ENCODE data around the gene NDUFA8. TPM values are rescaled to one million over a fixed set of nuclear protein-coding genes. Genes with fewer than 3 reads are reported as not detected.

The NDUFA8 gene
- total RNA-seq, 1 experiment from 2014 or later: 70.7 TPM

DNA sequence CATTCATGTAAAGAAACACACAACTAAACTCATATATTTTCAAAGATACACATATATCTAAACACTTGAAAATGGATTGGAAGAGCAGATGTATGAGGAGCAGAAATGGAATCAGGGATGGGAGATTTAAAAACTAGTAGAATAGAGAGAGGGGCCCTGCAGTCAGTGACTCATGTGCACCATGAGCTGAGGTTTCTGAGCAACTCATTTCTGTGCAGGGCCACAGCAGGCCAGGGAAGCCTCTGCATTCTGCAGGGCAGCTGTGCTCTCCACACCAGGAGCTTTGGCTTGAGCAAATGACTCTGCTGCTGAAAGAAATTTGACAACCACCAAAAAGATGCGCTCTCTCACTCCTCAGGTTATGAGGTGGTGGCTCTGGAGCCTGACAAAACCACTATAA, 42.1 kb upstream of the NDUFA8 start (continued):
- TF ChIP-seq NR3C1 (CRISPR knock-in tag; conservative IDR thresholded peaks at IDR 0.05; ENCODE audit: low read depth) (no peak), IRF2 (CRISPR knock-in tag; IDR thresholded peaks at IDR 0.05; ENCODE audit: borderline replicate concordance, low read depth) (no peak), ZBTB21 (CRISPR knock-in tag; IDR thresholded peaks at IDR 0.05; ENCODE audit: borderline replicate concordance) (no peak)
- TF ChIP-seq, protein P1, sequence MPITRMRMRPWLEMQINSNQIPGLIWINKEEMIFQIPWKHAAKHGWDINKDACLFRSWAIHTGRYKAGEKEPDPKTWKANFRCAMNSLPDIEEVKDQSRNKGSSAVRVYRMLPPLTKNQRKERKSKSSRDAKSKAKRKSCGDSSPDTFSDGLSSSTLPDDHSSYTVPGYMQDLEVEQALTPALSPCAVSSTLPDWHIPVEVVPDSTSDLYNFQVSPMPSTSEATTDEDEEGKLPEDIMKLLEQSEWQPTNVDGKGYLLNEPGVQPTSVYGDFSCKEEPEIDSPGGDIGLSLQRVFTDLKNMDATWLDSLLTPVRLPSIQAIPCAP (CRISPR knock-in tag; IDR thresholded peaks at IDR 0.05): no peak
- TF ChIP-seq, protein P2, sequence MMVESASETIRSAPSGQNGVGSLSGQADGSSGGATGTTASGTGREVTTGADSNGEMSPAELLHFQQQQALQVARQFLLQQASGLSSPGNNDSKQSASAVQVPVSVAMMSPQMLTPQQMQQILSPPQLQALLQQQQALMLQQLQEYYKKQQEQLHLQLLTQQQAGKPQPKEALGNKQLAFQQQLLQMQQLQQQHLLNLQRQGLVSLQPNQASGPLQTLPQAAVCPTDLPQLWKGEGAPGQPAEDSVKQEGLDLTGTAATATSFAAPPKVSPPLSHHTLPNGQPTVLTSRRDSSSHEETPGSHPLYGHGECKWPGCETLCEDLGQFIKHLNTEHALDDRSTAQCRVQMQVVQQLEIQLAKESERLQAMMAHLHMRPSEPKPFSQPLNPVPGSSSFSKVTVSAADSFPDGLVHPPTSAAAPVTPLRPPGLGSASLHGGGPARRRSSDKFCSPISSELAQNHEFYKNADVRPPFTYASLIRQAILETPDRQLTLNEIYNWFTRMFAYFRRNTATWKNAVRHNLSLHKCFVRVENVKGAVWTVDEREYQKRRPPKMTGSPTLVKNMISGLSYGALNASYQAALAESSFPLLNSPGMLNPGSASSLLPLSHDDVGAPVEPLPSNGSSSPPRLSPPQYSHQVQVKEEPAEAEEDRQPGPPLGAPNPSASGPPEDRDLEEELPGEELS (CRISPR knock-in tag; IDR thresholded peaks at IDR 0.05): no peak

DNA sequence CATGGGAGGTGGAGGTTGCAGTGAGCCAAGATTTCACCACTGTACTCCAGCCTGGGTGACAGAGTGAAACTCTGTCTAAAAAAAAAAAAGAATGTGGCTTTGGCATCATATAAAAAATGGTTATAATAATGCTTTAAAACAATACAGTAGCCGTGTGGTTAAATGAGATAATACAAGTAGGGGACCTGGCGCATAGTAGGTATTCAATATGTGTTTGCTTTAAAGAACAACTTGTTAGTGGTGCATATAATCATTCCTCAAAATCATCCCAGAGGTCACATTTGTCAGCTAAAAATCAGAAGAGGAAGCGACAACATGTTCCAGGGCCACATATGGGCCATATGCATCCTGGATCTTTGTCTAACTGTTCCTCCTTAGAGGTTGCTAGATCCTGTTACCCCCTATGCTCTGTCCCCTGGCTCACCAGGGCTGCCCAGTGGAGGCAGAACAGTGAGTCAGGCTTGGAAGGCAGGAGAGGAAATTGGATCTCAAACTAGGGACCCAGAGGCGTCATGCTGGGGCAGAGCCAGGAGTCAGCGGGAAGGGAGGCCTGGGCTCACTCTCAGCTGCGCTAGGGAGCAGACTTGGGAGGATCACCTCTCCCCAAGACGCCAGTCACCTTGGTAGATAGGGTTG, 41.5 kb upstream of the NDUFA8 start:
- H3K36me3 Mint-ChIP-seq: no peaks in the 10 kb centered on the region
- TF ChIP-seq, protein P3, sequence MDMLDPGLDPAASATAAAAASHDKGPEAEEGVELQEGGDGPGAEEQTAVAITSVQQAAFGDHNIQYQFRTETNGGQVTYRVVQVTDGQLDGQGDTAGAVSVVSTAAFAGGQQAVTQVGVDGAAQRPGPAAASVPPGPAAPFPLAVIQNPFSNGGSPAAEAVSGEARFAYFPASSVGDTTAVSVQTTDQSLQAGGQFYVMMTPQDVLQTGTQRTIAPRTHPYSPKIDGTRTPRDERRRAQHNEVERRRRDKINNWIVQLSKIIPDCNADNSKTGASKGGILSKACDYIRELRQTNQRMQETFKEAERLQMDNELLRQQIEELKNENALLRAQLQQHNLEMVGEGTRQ (CRISPR knock-in tag; IDR thresholded peaks at IDR 0.05): no peak
- TF ChIP-seq, protein P4, sequence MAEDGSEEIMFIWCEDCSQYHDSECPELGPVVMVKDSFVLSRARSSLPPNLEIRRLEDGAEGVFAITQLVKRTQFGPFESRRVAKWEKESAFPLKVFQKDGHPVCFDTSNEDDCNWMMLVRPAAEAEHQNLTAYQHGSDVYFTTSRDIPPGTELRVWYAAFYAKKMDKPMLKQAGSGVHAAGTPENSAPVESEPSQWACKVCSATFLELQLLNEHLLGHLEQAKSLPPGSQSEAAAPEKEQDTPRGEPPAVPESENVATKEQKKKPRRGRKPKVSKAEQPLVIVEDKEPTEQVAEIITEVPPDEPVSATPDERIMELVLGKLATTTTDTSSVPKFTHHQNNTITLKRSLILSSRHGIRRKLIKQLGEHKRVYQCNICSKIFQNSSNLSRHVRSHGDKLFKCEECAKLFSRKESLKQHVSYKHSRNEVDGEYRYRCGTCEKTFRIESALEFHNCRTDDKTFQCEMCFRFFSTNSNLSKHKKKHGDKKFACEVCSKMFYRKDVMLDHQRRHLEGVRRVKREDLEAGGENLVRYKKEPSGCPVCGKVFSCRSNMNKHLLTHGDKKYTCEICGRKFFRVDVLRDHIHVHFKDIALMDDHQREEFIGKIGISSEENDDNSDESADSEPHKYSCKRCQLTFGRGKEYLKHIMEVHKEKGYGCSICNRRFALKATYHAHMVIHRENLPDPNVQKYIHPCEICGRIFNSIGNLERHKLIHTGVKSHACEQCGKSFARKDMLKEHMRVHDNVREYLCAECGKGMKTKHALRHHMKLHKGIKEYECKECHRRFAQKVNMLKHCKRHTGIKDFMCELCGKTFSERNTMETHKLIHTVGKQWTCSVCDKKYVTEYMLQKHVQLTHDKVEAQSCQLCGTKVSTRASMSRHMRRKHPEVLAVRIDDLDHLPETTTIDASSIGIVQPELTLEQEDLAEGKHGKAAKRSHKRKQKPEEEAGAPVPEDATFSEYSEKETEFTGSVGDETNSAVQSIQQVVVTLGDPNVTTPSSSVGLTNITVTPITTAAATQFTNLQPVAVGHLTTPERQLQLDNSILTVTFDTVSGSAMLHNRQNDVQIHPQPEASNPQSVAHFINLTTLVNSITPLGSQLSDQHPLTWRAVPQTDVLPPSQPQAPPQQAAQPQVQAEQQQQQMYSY (CRISPR knock-in tag; IDR thresholded peaks at IDR 0.05): no peak
- TF ChIP-seq, protein P5, sequence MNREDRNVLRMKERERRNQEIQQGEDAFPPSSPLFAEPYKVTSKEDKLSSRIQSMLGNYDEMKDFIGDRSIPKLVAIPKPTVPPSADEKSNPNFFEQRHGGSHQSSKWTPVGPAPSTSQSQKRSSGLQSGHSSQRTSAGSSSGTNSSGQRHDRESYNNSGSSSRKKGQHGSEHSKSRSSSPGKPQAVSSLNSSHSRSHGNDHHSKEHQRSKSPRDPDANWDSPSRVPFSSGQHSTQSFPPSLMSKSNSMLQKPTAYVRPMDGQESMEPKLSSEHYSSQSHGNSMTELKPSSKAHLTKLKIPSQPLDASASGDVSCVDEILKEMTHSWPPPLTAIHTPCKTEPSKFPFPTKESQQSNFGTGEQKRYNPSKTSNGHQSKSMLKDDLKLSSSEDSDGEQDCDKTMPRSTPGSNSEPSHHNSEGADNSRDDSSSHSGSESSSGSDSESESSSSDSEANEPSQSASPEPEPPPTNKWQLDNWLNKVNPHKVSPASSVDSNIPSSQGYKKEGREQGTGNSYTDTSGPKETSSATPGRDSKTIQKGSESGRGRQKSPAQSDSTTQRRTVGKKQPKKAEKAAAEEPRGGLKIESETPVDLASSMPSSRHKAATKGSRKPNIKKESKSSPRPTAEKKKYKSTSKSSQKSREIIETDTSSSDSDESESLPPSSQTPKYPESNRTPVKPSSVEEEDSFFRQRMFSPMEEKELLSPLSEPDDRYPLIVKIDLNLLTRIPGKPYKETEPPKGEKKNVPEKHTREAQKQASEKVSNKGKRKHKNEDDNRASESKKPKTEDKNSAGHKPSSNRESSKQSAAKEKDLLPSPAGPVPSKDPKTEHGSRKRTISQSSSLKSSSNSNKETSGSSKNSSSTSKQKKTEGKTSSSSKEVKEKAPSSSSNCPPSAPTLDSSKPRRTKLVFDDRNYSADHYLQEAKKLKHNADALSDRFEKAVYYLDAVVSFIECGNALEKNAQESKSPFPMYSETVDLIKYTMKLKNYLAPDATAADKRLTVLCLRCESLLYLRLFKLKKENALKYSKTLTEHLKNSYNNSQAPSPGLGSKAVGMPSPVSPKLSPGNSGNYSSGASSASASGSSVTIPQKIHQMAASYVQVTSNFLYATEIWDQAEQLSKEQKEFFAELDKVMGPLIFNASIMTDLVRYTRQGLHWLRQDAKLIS (CRISPR knock-in tag; IDR thresholded peaks at IDR 0.05; ENCODE audit: borderline replicate concordance): no peak
- TF ChIP-seq NR2C2 (CRISPR knock-in tag; IDR thresholded peaks at IDR 0.05) (no peak), FOXP1 (CRISPR knock-in tag; IDR thresholded peaks at IDR 0.05; ENCODE audit: borderline replicate concordance) (no peak), CREM (CRISPR knock-in tag; IDR thresholded peaks at IDR 0.05) (no peak), CREB1 (CRISPR knock-in tag; IDR thresholded peaks at IDR 0.05) (no peak), FOXK1 (CRISPR knock-in tag; IDR thresholded peaks at IDR 0.05) (no peak), CBFB (CRISPR knock-in tag; IDR thresholded peaks at IDR 0.05; ENCODE audit: low read depth) (no peak), ZNF138 (CRISPR knock-in tag; conservative IDR thresholded peaks at IDR 0.05) (no peak)
- TF ChIP-seq, protein P6, sequence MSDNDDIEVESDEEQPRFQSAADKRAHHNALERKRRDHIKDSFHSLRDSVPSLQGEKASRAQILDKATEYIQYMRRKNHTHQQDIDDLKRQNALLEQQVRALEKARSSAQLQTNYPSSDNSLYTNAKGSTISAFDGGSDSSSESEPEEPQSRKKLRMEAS (CRISPR knock-in tag; IDR thresholded peaks at IDR 0.05): no peak
- no peak overlapping the region; the same call in 1 of the 2 replicates for H3K27ac Mint-ChIP-seq
- ChIA-PET CTCF (interaction anchor here (0.7 kb wide), 1 partner anchor 76 kb away, joined by 3 read pairs; no protein-coding TSS in a partner anchor), POLR2A (no interaction called here)
- DNase-seq (ENCODE audit: low spot score): no peak
- no peak overlapping the region for H3K4me3 Mint-ChIP-seq
- H3K9me3 Mint-ChIP-seq: no peaks in the 10 kb centered on the region
- no peaks in the 10 kb centered on the region; the same call in 1 of the 2 replicates for H3K27me3 Mint-ChIP-seq (ENCODE audit: low read depth)
- H3K4me1 Mint-ChIP-seq: peaks cover 23% of the 10 kb centered on the region
- no peak for ATAC-seq

All from WTC11 (cell line).